ENCODE measurements around the gene PSME3IP1.

DNA sequence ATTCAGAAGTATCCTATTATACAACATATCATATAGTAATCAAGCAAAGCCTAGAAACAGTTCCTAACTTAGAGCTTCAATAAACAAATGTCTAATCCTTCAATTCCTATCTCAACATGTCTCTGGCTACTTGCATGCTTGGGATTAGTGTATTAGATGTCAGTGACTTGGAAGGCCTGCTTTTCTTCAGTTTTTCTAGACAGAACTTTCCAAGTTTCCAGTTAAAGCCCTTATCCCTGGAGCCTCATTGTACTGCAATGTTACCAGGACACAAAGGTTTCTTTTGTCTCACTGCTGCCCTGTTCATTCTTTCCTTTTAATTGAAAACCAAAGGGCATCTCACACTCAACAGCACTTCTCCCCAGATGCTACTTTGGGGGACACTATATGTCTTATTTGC, 16.5 kb downstream of the PSME3IP1 start:
- TF ChIP-seq NR3C1 (CRISPR knock-in tag; conservative IDR thresholded peaks at IDR 0.05; ENCODE audit: low read depth) (no peak), FOXJ3 (CRISPR knock-in tag; IDR thresholded peaks at IDR 0.05; ENCODE audit: borderline replicate concordance) (no peak)
- TF ChIP-seq, protein P1, sequence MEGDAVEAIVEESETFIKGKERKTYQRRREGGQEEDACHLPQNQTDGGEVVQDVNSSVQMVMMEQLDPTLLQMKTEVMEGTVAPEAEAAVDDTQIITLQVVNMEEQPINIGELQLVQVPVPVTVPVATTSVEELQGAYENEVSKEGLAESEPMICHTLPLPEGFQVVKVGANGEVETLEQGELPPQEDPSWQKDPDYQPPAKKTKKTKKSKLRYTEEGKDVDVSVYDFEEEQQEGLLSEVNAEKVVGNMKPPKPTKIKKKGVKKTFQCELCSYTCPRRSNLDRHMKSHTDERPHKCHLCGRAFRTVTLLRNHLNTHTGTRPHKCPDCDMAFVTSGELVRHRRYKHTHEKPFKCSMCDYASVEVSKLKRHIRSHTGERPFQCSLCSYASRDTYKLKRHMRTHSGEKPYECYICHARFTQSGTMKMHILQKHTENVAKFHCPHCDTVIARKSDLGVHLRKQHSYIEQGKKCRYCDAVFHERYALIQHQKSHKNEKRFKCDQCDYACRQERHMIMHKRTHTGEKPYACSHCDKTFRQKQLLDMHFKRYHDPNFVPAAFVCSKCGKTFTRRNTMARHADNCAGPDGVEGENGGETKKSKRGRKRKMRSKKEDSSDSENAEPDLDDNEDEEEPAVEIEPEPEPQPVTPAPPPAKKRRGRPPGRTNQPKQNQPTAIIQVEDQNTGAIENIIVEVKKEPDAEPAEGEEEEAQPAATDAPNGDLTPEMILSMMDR (IDR thresholded peaks at IDR 0.05), result no peak
